Measurements from ENCODE around the gene KLHL14.

- TF ChIP-seq CTCF (IDR thresholded peaks at IDR 0.05) (peak in 1 of 6 experiments; percentile 4), POLR2A (IDR thresholded peaks at IDR 0.05) (peak in 1 of 2 donors; percentile 63)
Observed at GRCh38 chr18:32776561-32776960, 3.7 kb upstream of the KLHL14 start.
